HFF-Myc (cell line): ENCODE data around the gene NUDCD3.

Experiments
- DNase-seq: peaks from one replicate; pipeline ENCODE4 v3.0.0-alpha.2; 2011; ENCODE audit warnings: low read depth; ENCODE audit errors: extremely low read depth
- H3K4me3 ChIP-seq: replicated peaks from 2 replicates; pipeline ENCODE4 v1.5.1; 2011; ENCODE audit warnings: low read depth, mild to moderate bottlenecking, control low read depth, low read length
- CTCF ChIP-seq: IDR thresholded peaks from 2 replicates; pipeline ENCODE4 v1.5.1; 2012; ENCODE audit warnings: mild to moderate bottlenecking, low read depth, low read length, control low read depth; ENCODE audit errors: missing control alignments

Gene NUDCD3

GRCh38 chr7:44385434-44386138 lies 104.9 kb downstream of the NUDCD3 start:
- TF ChIP-seq CTCF: no peak

GRCh38 chr7:44384586-44385433 lies 105.6 kb downstream of the NUDCD3 start:
- H3K4me3 ChIP-seq: no peak overlapping the region
- TF ChIP-seq CTCF: no peak
- DNase-seq: no peak

More at GRCh38 chr7:44385434-44386138, 104.9 kb downstream of the NUDCD3 start:
- no peak for DNase-seq
- no peak overlapping the region for H3K4me3 ChIP-seq

- DNase-seq: no peak
- no peak for TF ChIP-seq CTCF
- H3K4me3 ChIP-seq: no peak overlapping the region
Measured at GRCh38 chr7:44383566-44383965, 106.9 kb downstream of the NUDCD3 start.

GRCh38 chr7:44382459-44383265 lies 107.8 kb downstream of the NUDCD3 start:
- DNase-seq: no peak
- no peak for TF ChIP-seq CTCF
- H3K4me3 ChIP-seq: no peak overlapping the region

GRCh38 chr7:44381494-44382220 lies 108.8 kb downstream of the NUDCD3 start:
- H3K4me3 ChIP-seq: no peak overlapping the region
- no peak for DNase-seq

More at GRCh38 chr7:44381494-44382220, 108.8 kb downstream of the NUDCD3 start:
- TF ChIP-seq CTCF: no peak
